ENCODE results near the gene LIX1. TPM values are rescaled to one million over a fixed set of nuclear protein-coding genes. Genes with fewer than 3 reads are reported as not detected.
A peak's percentile ranks its signal among the peaks of the same experiment; 100 is the strongest.

The LIX1 gene
- polyA plus RNA-seq, 1 donor from 2014 or later, result 0.10 TPM

DNA sequence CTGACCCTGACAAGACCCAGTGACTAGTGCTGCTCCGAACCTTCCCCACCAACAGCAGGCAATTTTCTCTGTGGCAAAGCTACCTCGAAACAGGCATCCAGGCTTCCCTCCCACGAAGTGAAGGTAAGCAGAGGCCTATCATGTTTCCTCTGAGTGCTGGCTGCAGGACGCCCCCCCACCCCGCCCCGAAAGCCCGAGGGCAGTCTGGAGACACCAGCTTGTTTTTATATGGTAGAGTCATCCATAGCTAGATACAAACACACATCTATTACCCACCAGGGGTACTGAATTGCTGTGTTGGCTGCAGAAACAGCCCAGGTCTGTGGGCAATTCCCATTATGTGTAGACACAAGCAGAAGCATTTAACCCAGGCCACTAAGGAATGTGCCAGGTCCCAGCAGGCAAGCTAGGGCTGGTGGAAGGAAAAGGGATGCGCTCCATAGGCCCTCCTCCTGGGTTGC lies 40.4 kb downstream of the LIX1 start:
- peaks cover 0 to 2% (median 1%) of the 10 kb centered on the region in 3 donors for H3K4me1 Mint-ChIP-seq
- H3K27me3 Mint-ChIP-seq, result peaks cover 2% of the 10 kb centered on the region
- H3K9me3 Mint-ChIP-seq, result no peaks in the 10 kb centered on the region
- no peaks in the 10 kb centered on the region for H3K36me3 Mint-ChIP-seq
- no peak overlapping the region for H3K4me3 Mint-ChIP-seq
- H3K27ac Mint-ChIP-seq, result no peak overlapping the region

DNA sequence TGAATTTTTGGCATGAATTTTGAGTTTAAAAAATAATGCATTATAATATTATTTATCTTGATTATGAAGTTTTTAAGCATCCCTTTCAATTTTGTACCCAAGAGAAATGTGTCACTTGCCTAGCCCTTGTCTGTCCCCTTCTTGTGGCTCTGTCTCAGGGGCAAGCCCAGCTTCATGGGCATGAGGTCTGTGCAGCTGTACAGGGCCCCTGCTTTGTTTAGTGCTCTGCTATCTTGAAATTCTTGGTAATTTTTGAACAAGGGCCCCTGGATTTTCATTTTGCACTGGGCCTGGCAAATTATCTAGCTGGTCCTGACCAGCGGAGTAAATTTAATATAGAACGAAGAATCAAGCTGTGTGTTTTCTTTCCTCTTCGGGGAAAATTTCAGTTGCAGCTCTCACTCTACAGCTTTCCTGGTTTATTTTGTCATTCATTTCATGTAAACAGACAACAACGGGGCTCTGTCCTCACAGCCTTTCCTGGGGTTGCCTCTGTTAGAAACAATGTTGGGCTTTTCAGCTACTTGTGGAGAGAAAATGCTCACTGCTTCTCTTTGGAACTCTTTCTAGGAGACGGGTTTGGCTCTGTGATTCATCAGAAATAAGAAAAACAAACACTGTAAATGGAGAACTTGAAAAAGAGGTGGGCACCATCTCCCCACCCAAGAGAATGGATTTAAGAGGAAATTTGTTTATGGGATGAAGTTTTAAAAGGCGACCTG lies 41.1 kb downstream of the LIX1 start:
- Mint-ChIP-seq H3K9me3 (no peaks in the 10 kb centered on the region), H3K4me1 (peaks cover 0 to 4% (median 2%) of the 10 kb centered on the region in 3 donors), H3K4me3 (no peak overlapping the region), H3K36me3 (no peaks in the 10 kb centered on the region), H3K27ac (no peak overlapping the region), H3K27me3 (peaks cover 2% of the 10 kb centered on the region)

DNA sequence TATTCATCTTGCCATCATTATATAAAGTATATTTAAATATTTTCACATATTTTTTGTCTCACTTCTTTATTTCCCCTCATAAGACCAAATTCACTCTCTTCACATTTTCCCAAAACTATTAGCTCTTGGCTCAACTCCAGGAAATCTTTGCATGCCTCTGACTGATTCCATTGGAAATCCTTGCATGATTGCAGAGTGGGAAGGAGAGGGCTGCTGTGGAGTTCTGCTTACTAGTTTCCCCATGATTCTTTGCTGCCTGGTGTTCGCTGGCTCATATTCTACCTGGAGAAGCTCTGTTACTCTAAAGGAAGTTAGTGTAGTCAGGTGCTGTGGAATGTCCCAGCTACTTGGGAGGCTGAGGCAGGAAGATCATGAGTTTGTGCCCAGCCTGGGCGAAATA lies 41.9 kb downstream of the LIX1 start:
- Mint-ChIP-seq H3K4me3 (no peak overlapping the region), H3K4me1 (peaks cover 0 to 4% (median 2%) of the 10 kb centered on the region in 3 donors), H3K36me3 (no peaks in the 10 kb centered on the region), H3K27me3 (peaks cover 2% of the 10 kb centered on the region), H3K27ac (no peak overlapping the region), H3K9me3 (no peaks in the 10 kb centered on the region)

DNA sequence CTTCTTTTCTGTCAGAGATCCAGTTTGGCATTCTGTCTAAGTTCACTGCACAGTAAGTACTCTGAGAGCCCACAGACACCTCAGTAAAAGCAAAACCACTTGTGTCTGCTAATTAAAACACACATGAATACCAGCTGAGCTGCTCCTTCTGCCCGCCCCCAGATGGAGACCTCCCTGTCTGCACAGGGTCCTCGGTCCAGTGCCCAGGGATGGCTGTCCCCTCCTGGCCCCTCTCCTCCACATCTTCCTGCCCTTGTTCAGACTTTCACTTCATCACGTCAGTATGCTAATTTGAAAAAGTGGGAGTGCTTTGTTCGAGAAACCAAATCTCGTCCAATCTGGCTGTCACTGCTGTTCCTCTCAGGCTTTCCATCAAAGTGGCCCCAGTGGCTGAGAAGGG lies 43.5 kb downstream of the LIX1 start:
- Mint-ChIP-seq H3K27ac (no peak overlapping the region), H3K4me3 (peak overlapping the region in 1 of 4 donors; percentile 48), H3K36me3 (no peaks in the 10 kb centered on the region), H3K4me1 (peaks cover 0 to 11% (median 7%) of the 10 kb centered on the region in 3 donors), H3K9me3 (no peaks in the 10 kb centered on the region), H3K27me3 (peaks cover 2% of the 10 kb centered on the region)

DNA sequence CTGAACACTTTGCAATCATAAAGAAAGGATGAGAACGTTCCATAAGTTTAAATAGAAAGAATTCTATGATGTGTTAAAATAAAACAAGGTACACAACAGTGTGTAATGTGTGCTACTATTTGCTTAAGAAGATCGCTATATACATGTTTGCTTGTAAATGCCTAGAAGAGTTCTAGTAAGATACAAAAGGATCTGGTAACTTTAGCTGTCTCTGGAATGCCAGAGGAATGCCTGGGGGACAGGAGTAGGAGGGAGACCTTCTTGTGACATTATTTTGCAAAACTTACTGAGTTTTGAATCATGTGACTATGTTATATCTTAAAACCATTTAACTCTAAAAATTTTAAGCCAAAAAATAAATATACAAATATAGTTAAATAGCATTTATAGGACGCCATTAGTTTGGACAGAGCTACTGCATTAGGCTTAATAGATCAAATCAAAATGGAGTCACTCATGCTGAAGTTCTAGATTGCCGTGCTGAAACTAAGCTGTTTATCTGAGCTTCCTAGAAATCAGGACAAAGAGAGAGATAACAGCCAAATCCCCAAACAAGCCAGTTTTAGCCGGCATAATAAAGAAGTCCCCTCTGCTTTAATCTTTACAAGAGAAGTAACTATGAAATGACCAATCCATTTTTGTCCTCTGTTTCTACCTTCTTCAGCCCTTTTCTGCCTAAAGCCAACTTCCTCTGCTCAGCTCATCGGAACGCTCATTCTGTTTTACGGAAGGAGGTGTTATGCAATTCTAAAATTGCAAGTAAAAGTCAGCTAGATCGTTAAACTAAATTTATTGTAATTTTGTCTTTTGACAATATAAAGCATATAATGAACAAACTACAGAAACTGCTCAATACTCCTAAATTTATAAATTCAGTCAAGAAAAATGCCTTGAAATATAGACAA lies 44.8 kb downstream of the LIX1 start:
- Mint-ChIP-seq H3K9me3 (no peaks in the 10 kb centered on the region), H3K27ac (no peak overlapping the region)

DNA sequence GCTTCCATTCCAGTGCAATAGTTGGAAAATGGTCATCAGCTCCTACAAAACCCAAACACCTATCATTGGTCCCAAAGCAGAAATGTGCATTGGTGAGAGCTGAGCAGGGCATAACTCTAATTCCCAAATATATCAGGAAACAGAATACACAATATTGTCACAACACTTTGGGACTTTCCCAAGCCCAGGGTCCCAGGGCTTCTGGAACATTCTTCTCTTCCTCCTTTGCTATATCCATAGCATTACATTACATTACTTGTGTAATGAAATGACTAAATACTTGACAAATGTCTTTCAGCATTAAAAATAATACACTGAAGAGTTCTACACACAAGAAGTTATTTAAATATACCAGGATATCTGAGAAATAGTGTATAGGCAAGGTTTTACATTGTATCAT lies 45.6 kb downstream of the LIX1 start:
- peaks cover 0 to 11% (median 7%) of the 10 kb centered on the region in 3 donors for H3K4me1 Mint-ChIP-seq
- no peak overlapping the region for H3K27ac Mint-ChIP-seq
- H3K36me3 Mint-ChIP-seq, result no peaks in the 10 kb centered on the region
- no peaks in the 10 kb centered on the region for H3K9me3 Mint-ChIP-seq
- H3K4me3 Mint-ChIP-seq, result no peak overlapping the region
- H3K27me3 Mint-ChIP-seq, result peaks cover 2% of the 10 kb centered on the region

More for the DNA sequence above, 44.8 kb downstream of the LIX1 start:
- H3K4me3 Mint-ChIP-seq, result no peak overlapping the region
- no peaks in the 10 kb centered on the region for H3K36me3 Mint-ChIP-seq
- H3K4me1 Mint-ChIP-seq, result peaks cover 0 to 11% (median 7%) of the 10 kb centered on the region in 3 donors
- H3K27me3 Mint-ChIP-seq, result peaks cover 2% of the 10 kb centered on the region

DNA sequence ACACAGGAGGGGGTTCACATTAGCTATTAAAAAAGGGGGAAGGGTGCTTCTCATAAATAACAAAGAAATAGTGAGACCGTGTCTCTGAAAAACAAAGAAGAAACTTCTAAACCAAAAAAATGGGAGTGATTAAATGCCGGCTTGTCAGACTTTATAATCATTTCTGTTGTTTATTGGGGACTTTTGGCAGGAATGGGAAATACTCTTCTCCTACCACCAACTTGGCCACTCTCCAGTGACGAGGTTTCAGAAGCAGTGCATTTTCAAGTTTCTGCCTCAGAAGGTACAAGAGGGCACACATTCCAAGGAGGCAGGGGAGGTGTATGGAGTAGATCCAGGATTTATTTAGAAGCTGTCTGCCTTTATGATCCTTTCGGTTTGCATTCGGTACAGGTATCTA lies 46.2 kb downstream of the LIX1 start:
- no peak overlapping the region for H3K4me3 Mint-ChIP-seq
- no peaks in the 10 kb centered on the region for H3K36me3 Mint-ChIP-seq
- no peaks in the 10 kb centered on the region for H3K9me3 Mint-ChIP-seq
- H3K4me1 Mint-ChIP-seq, result peaks cover 0 to 11% (median 7%) of the 10 kb centered on the region in 3 donors
- H3K27me3 Mint-ChIP-seq, result peaks cover 2% of the 10 kb centered on the region
- no peak overlapping the region for H3K27ac Mint-ChIP-seq

DNA sequence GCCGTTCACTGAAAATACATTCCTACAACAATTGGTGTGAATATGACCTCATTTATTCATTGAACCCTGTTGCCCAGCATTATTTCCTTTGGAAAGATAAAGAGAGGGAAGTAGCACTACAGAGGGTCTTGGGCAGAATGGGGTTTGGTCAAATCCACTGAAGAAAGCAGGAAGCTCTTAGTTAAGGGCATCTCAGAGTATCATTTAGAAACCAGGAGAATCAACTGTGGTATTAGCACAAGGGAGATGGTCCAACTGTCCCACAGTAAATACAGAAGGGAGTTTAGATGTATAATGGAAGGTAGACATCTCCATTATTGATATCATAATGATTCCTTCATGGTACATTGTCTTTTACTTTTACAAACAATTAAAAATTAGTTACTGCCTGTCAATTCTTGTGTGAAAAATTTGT lies 47.1 kb downstream of the LIX1 start:
- H3K27me3 Mint-ChIP-seq, result peaks cover 2% of the 10 kb centered on the region
- H3K4me3 Mint-ChIP-seq, result no peak overlapping the region
- H3K4me1 Mint-ChIP-seq, result peaks cover 0 to 11% (median 7%) of the 10 kb centered on the region in 3 donors
- no peaks in the 10 kb centered on the region for H3K9me3 Mint-ChIP-seq
- H3K27ac Mint-ChIP-seq, result no peak overlapping the region
- no peaks in the 10 kb centered on the region for H3K36me3 Mint-ChIP-seq

DNA sequence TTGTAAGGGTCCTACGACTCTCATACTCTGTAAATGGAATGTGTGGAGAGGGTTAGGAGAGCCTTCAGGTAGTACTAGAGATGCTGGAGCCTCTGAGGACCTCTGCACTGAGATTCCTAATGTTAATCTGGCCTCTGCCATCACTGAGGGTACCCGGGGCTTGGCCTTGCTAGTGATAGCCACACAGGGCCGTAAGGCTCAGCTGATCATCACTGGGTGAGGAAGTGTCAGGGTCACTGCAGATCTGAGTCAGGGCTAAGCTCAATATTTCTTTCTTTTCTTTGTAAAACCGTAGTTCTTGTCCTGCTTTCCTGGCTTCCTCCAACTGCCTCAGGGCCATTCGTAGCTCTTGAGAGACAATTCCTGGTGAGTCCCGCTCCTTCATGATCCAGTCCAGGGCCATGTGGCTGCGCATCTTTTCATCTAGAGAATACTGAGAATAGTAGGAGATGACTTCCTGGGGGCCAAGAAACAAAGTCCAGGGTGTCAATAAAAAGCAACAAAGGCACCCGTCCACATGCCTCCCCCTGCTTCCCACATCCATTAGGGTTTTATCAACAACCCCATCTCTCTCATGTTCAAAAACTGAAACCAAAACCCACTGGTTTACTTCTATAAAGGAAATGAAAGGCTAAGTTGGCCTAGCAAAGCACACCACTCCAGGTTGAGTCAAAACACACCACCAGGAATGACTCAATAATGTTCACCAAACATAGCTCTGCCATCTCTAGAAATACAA lies 47.7 kb downstream of the LIX1 start:
- Mint-ChIP-seq H3K4me1 (peaks cover 0 to 11% (median 7%) of the 10 kb centered on the region in 3 donors), H3K27ac (no peak overlapping the region), H3K36me3 (no peaks in the 10 kb centered on the region), H3K27me3 (peaks cover 2% of the 10 kb centered on the region), H3K4me3 (no peak overlapping the region), H3K9me3 (no peaks in the 10 kb centered on the region)

DNA sequence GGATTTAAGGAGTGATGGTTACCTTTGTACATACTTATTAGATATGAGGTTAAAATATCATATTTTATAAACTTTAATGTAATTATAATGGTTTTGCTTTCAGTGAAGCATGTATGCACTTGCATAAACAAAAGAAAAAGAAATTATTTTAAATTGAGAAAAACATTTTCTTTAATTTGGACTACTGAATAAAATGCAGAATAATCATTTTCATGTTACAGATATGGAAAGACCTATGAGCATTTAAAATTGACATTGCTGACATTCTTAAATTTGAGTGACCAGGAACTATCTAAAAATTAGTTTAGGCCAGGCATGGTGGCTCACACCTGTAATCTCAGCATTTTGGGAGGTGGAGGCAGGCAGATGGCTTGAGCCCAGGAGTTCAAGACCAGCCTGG lies 49.2 kb downstream of the LIX1 start:
- Mint-ChIP-seq H3K4me1 (peaks cover 0 to 11% (median 5%) of the 10 kb centered on the region in 3 donors), H3K27me3 (peaks cover 2% of the 10 kb centered on the region), H3K4me3 (no peak overlapping the region), H3K36me3 (no peaks in the 10 kb centered on the region), H3K9me3 (no peaks in the 10 kb centered on the region), H3K27ac (no peak overlapping the region)

DNA sequence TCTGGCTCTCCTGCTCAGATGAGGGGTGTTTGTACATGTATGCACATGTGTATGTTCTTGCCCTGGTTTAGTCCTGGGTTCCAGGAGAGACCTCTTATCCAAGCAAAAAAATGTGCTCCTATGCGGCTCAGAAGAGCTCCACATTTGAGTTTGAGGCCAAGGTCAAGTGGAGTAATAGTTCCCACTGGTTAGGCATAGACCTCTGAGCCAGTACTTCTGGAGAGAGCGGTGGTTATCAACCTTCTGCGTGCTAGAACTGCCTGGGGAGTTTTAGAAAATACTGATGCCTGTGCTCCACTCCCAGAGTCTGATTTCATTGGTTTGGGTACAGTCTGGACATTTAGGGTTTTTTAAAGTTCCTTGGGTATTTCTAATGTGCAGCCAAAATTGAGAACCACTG lies 51.5 kb downstream of the LIX1 start:
- Mint-ChIP-seq H3K4me3 (no peak overlapping the region), H3K27ac (no peak overlapping the region)

DNA sequence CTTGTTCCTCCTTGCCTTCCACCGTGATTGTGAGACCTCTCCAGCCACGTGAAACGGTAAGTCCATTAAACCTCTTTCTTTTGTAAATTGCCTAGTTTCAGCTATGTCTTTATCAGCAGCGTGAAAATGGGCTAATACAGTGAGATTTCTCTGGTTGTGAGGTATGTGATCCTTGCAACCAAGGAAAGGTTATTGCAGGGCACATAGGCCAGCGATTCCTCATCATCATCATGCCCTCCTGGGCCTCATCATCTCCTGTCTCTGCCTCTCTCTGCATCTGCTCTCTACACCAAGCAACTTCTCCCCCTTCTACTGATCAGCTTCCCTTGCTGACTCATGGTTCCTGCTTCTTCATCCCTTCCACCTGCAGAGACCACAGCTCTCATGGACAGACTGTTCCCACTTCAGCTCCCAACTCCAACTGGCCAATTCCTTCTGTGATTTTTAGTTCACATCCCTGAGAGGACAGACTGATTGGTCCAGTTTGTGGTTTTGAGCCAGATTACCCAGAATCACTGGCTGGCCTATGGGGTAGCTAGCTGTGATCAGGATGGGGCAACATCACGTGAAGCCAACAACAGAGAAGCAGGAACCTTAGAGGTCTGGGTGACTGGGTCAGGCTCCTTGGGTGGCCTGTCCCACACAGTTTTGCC lies 53.1 kb downstream of the LIX1 start:
- H3K27me3 Mint-ChIP-seq, result no peaks in the 10 kb centered on the region
- H3K4me3 Mint-ChIP-seq, result no peak overlapping the region
- peaks cover 0 to 3% (median 2%) of the 10 kb centered on the region in 3 donors for H3K9me3 Mint-ChIP-seq
- peaks cover 0 to 6% (median 2%) of the 10 kb centered on the region in 3 donors for H3K4me1 Mint-ChIP-seq
- no peaks in the 10 kb centered on the region for H3K36me3 Mint-ChIP-seq
- H3K27ac Mint-ChIP-seq, result no peak overlapping the region

More for the DNA sequence above, 51.5 kb downstream of the LIX1 start:
- H3K9me3 Mint-ChIP-seq, result no peaks in the 10 kb centered on the region
- no peaks in the 10 kb centered on the region for H3K36me3 Mint-ChIP-seq
- H3K27me3 Mint-ChIP-seq, result no peaks in the 10 kb centered on the region
- peaks cover 0 to 8% (median 7%) of the 10 kb centered on the region in 3 donors for H3K4me1 Mint-ChIP-seq

DNA sequence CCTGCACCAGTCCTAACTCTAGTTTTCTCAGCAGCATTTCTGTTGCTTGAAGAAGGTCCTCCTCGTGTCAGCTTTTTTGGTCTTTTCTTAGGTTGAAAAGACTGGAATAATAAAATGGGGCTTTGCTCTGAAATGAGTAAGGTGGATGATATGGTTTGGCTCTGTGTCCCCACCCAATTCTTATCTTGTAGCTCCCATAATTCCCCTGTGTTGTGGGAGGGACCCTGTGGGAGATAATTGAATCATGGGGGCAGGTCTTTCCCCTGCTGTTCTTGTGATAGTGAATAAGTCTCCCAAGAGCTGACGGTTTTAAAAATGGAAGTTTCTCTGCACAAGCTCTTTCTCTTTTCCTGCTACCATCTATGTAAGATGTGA lies 53.6 kb downstream of the LIX1 start:
- no peak overlapping the region for H3K27ac Mint-ChIP-seq

DNA sequence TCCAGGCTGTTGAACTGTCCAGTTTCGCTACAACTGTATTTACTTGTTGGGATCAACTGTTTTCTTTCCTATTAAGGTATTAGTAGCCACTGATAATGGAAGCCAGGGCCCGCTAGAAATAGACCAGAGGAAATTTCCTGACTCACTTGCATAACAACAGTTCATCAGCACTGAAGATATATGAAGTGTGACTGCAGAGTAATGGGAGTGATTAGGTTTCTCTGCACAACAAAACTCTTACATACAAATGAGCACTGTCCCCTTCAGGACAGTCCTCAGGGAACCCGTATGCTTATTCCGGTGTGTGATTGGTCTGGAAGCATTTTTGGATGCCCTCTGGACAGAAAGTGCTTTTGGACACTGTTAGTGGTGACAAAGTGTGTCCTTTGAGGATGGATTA lies 55.3 kb downstream of the LIX1 start:
- Mint-ChIP-seq H3K27me3 (no peaks in the 10 kb centered on the region), H3K27ac (no peak overlapping the region), H3K36me3 (peaks cover 2% of the 10 kb centered on the region), H3K4me1 (peaks cover 1 to 8% (median 2%) of the 10 kb centered on the region in 3 donors), H3K9me3 (peaks cover 0 to 6% (median 2%) of the 10 kb centered on the region in 3 donors), H3K4me3 (no peak overlapping the region)

More for the DNA sequence above, 53.6 kb downstream of the LIX1 start:
- Mint-ChIP-seq H3K36me3 (no peaks in the 10 kb centered on the region), H3K9me3 (peaks cover 0 to 6% (median 2%) of the 10 kb centered on the region in 3 donors), H3K27me3 (no peaks in the 10 kb centered on the region), H3K4me3 (no peak overlapping the region), H3K4me1 (peaks cover 0 to 6% (median 2%) of the 10 kb centered on the region in 3 donors)

All from IgD-negative memory B cell (primary cell).